Smooth muscle cell (in vitro differentiated cells): Measurements from ENCODE around the gene METTL24. TPM values are rescaled to one million over a fixed set of nuclear protein-coding genes. Genes with fewer than 3 reads are reported as not detected.

Source experiments
- DNase-seq: peaks from one replicate; lab custom pipeline; 2025; ENCODE audit not compliant: unreplicated experiment; lab: John Stamatoyannopoulos, UW
- H2AFZ ChIP-seq: fragments of 200-600 bp; sonication (generic); 2 replicates; pipeline ENCODE4 v1.6.0; 2016; ENCODE audit warnings: antibody characterized with exemption, low read depth, mild to moderate bottlenecking
- H3F3A ChIP-seq: fragments of 200-600 bp; sonication (generic); 2 replicates; pipeline ENCODE4 v1.6.0; 2017; ENCODE audit warnings: antibody characterized with exemption, low read depth
- H3K27ac ChIP-seq: fragments of 200-600 bp; sonication (generic); 2 replicates; pipeline ENCODE4 v1.5.1; 2016; ENCODE audit warnings: low read depth, mild to moderate bottlenecking
- H3K27me3 ChIP-seq: fragments of 200-600 bp; sonication (generic); 2 replicates; pipeline ENCODE4 v1.6.1; 2016; ENCODE audit warnings: low read depth, mild to moderate bottlenecking
- H3K36me3 ChIP-seq: fragments of 200-600 bp; sonication (generic); 2 replicates; pipeline ENCODE4 v1.5.1; 2016; ENCODE audit warnings: low read depth
- H3K4me1 ChIP-seq: fragments of 200-600 bp; sonication (generic); 2 replicates; pipeline ENCODE4 v1.5.1; 2016; ENCODE audit warnings: low read depth
- H3K4me2 ChIP-seq: fragments of 200-600 bp; sonication (generic); 2 replicates; pipeline ENCODE4 v1.6.0; 2016; ENCODE audit warnings: mild to moderate bottlenecking
- H3K4me3 ChIP-seq: fragments of 200-600 bp; sonication (generic); 2 replicates; pipeline ENCODE4 v1.5.1; 2016; ENCODE audit warnings: mild to moderate bottlenecking
- H3K79me2 ChIP-seq: fragments of 200-600 bp; sonication (generic); 2 replicates; pipeline ENCODE4 v1.6.0; 2016; ENCODE audit warnings: low read depth, mild to moderate bottlenecking
- H3K9ac ChIP-seq: fragments of 200-600 bp; sonication (generic); 2 replicates; pipeline ENCODE4 v1.6.0; 2016; ENCODE audit warnings: low read depth
- H3K9me3 ChIP-seq: fragments of 200-600 bp; sonication (generic); replicated peaks from 2 replicates; pipeline ENCODE4 v1.5.1; 2016; ENCODE audit warnings: low read depth
- H4K20me1 ChIP-seq: fragments of 200-600 bp; sonication (generic); 2 replicates; pipeline ENCODE4 v1.6.0; 2016; ENCODE audit warnings: low read depth
- WGBS: methylation state at CpG from one replicate; pipeline ENCODE4 v1.1.7; 2016; ENCODE audit warnings: low lambda C conversion rate; 5-methylcytosine and 5-hydroxymethylcytosine counted together
- polyA plus RNA-seq: library from polyadenylated mRNA; unstranded; fragments of >200 nt; fragmentation: Nextera tagmentation; extraction: Ambion mirVana; gene quantifications from 2 replicates; pipeline ENCODE4 v1.2.1, GENCODE V29; 2016
- total RNA-seq: library from RNA; depleted of rRNA; stranded (reverse); fragments of >200 nt; gene quantifications from 2 replicates; pipeline ENCODE4 v1.2.3, GENCODE V29; 2014
- TF ChIP-seq, protein P1 (sequence below): fragments of 200-600 bp; sonication (generic); IDR thresholded peaks from 2 replicates; pipeline ENCODE4 v1.5.1; 2017; ENCODE audit warnings: borderline replicate concordance, mild to moderate bottlenecking, antibody characterized with exemption; ENCODE audit not compliant: insufficient read depth, poor library complexity, severe bottlenecking

METTL24 gene
- total and polyA plus RNA-seq, 2 experiments from 2014 or later: 0.74 to 2.6 TPM

DNA sequence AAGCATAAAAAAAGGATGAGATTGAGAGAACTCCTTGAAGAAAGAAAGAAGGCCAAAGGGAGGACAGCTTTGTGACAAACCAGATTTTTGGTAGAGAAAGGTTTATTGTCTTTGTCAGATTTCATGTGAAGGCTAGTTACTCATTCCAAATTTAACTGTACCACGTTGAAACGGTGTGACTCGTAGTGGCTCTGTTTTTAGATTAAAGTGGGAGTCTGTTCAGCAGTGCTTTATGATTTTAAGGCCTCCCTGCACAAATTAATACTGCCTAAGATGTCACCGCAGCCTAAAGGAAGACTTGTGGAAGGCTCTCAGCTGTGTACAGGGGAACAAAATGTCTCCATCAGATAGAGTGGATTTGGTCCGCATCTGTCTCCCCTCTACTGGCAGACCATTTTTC lies 142.0 kb downstream of the METTL24 start:
- no peaks in the 10 kb centered on the region for H3K27me3 ChIP-seq
- DNase-seq: no peak
- H3K9me3 ChIP-seq: no peaks in the 10 kb centered on the region
- WGBS: 78% methylated on average over 5 of the region's 5 CpGs
- no peak overlapping the region for H3K4me2 ChIP-seq
- H3K9ac ChIP-seq: no peak overlapping the region
- no peaks in the 10 kb centered on the region for H3K4me1 ChIP-seq
- no peaks in the 10 kb centered on the region for H4K20me1 ChIP-seq
- H3K36me3 ChIP-seq: peaks cover 23% of the 10 kb centered on the region
- no peak overlapping the region for H3K4me3 ChIP-seq
- TF ChIP-seq, protein P1, sequence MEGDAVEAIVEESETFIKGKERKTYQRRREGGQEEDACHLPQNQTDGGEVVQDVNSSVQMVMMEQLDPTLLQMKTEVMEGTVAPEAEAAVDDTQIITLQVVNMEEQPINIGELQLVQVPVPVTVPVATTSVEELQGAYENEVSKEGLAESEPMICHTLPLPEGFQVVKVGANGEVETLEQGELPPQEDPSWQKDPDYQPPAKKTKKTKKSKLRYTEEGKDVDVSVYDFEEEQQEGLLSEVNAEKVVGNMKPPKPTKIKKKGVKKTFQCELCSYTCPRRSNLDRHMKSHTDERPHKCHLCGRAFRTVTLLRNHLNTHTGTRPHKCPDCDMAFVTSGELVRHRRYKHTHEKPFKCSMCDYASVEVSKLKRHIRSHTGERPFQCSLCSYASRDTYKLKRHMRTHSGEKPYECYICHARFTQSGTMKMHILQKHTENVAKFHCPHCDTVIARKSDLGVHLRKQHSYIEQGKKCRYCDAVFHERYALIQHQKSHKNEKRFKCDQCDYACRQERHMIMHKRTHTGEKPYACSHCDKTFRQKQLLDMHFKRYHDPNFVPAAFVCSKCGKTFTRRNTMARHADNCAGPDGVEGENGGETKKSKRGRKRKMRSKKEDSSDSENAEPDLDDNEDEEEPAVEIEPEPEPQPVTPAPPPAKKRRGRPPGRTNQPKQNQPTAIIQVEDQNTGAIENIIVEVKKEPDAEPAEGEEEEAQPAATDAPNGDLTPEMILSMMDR: no peak
- no peaks in the 10 kb centered on the region for H3K79me2 ChIP-seq
- H3K27ac ChIP-seq: no peak overlapping the region
- no peak overlapping the region for H2AFZ ChIP-seq
- H3F3A ChIP-seq: peaks cover 6% of the 10 kb centered on the region

- Histone ChIP-seq H3K27ac (no peak overlapping the region), H3K9ac (no peak overlapping the region), H3K9me3 (no peaks in the 10 kb centered on the region), H3K4me2 (no peak overlapping the region), H3K4me1 (no peaks in the 10 kb centered on the region), H3K36me3 (peaks cover 19% of the 10 kb centered on the region), H4K20me1 (no peaks in the 10 kb centered on the region), H3K4me3 (no peak overlapping the region), H3K27me3 (no peaks in the 10 kb centered on the region), H3F3A (peaks cover 6% of the 10 kb centered on the region), H2AFZ (no peak overlapping the region), H3K79me2 (no peaks in the 10 kb centered on the region)
- DNase-seq: no peak
- 86% methylated on average over 1 of the region's 1 CpG for WGBS
- TF ChIP-seq, protein P1: no peak
Measured at GRCh38 chr6:110214338-110214737, 143.8 kb downstream of the METTL24 start.

DNA sequence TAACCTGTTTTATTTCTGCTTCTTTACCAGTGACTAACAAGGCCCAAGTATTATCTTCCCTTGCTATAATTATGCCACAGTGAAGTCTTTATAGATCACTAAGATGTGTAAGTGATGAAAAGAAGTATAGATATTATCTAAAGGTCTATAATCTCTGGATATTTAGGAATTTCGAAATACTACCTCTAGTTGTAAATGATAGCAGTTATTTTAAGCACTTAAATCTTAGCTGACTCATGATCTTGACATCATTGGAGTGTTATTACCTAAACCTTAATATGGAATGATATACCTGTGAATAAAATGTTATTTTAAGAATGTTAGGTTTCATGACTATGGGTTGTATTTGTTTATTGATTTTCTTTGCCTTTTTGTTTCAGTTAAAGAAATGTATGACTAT lies 146.4 kb downstream of the METTL24 start:
- DNase-seq: no peak
- H3K4me3 ChIP-seq: no peak overlapping the region
- WGBS: 95% methylated on average over 1 of the region's 1 CpG
- TF ChIP-seq, protein P1: no peak
- H3K9me3 ChIP-seq: no peaks in the 10 kb centered on the region
- peaks cover 3% of the 10 kb centered on the region for H4K20me1 ChIP-seq
- H3K4me1 ChIP-seq: no peaks in the 10 kb centered on the region
- no peak overlapping the region for H3K4me2 ChIP-seq
- H3K36me3 ChIP-seq: peaks cover 21% of the 10 kb centered on the region
- no peak overlapping the region for H3K9ac ChIP-seq
- H3F3A ChIP-seq: peaks cover 5% of the 10 kb centered on the region
- H3K27me3 ChIP-seq: no peaks in the 10 kb centered on the region
- H3K27ac ChIP-seq: no peak overlapping the region
- no peaks in the 10 kb centered on the region for H3K79me2 ChIP-seq
- no peak overlapping the region for H2AFZ ChIP-seq

GRCh38 chr6:110207652-110208051 lies 150.5 kb downstream of the METTL24 start:
- Histone ChIP-seq H3K9ac (no peak overlapping the region), H3K27me3 (no peaks in the 10 kb centered on the region), H3F3A (no peaks in the 10 kb centered on the region), H3K36me3 (peaks cover 18% of the 10 kb centered on the region), H4K20me1 (peaks cover 27% of the 10 kb centered on the region), H3K79me2 (peaks cover 6% of the 10 kb centered on the region), H3K4me2 (no peak overlapping the region), H3K9me3 (no peaks in the 10 kb centered on the region), H3K4me3 (no peak overlapping the region), H3K27ac (no peak overlapping the region), H2AFZ (no peak overlapping the region), H3K4me1 (no peaks in the 10 kb centered on the region)
- WGBS: 99% methylated on average over 3 of the region's 3 CpGs
- TF ChIP-seq, protein P1: no peak
- DNase-seq: no peak
